BJ (cell line): ENCODE measurements around the gene TAS1R3. TPM values are rescaled to one million over a fixed set of nuclear protein-coding genes. Genes with fewer than 3 reads are reported as not detected.

ENCODE experiments used
- CTCF ChIA-PET: fragments of 350-600 bp; formaldehyde crosslinking; extraction: SDS; loops from one replicate; lab custom pipeline; 2021; ENCODE audit warnings: antibody characterized with exemption, inconsistent platforms; lab: Yijun Ruan, JAX
- POLR2A ChIA-PET: fragments of 300-600 bp; sonication (Branson Sonifier 250); formaldehyde crosslinking; extraction: SDS; loops from one replicate; lab custom pipeline; 2021; ENCODE audit warnings: antibody characterized with exemption; lab: Charles Lee
- DNase-seq: peaks from one replicate; pipeline ENCODE4 v3.0.0-alpha.2; 2011; ENCODE audit warnings: low read depth
- H3K27me3 ChIP-seq: 2 replicates; pipeline ENCODE4 v1.6.0; 2011; ENCODE audit warnings: low read length; ENCODE audit not compliant: control insufficient read depth, insufficient read depth
- H3K36me3 ChIP-seq: 2 replicates; pipeline ENCODE4 v1.5.1; 2011; ENCODE audit warnings: low read length; ENCODE audit not compliant: control insufficient read depth, insufficient read depth
- H3K4me3 ChIP-seq: 2 replicates; pipeline ENCODE4 v1.5.1; 2011; ENCODE audit warnings: low read depth, mild to moderate bottlenecking, control low read depth, low read length
- CTCF ChIP-seq: IDR thresholded peaks from 2 replicates; pipeline ENCODE4 v1.5.1; 2011; ENCODE audit warnings: low read depth, mild to moderate bottlenecking, control low read depth, inconsistent platforms, low read length, moderate library complexity; ENCODE audit not compliant: insufficient read depth
- polyA plus RNA-seq: library from polyadenylated mRNA; depleted of rRNA; stranded (reverse); fragments of >200 nt; gene quantifications from 2 replicates; pipeline ENCODE4 v1.2.3, GENCODE V29; 2011

The TAS1R3 gene
- polyA plus RNA-seq, 1 experiment, result 0.11 TPM

- no peaks in the 10 kb centered on the region for H3K27me3 ChIP-seq
- TF ChIP-seq CTCF, result no peak
- peaks cover 16% of the 10 kb centered on the region for H3K36me3 ChIP-seq
- ChIA-PET POLR2A (no interaction called here), CTCF (interaction anchor here (0.6 kb wide), 1 partner anchor 332 kb away, joined by 3 read pairs; no protein-coding TSS in a partner anchor)
- no peak for DNase-seq
- peak overlapping the region; percentile 88 for H3K4me3 ChIP-seq
Observed at GRCh38 chr1:1307261-1307922, 23.7 kb upstream of the TAS1R3 start.

- ChIA-PET POLR2A (no interaction called here), CTCF (no interaction called here)
- no peak for TF ChIP-seq CTCF
- DNase-seq, result peak; percentile 53
- peaks cover 23% of the 10 kb centered on the region for H3K36me3 ChIP-seq
- no peaks in the 10 kb centered on the region for H3K27me3 ChIP-seq
- H3K4me3 ChIP-seq, result peak within 1 kb of the TSS; percentile 88
Observed at GRCh38 chr1:1307923-1308755, 22.9 kb upstream of the TAS1R3 start, which contains the start of the genes ACAP3 and PUSL1. ACAP3 (minus strand) TSS chr1:1307930; CDS start chr1:1307815, 115 bp downstream. PUSL1 (plus strand) TSS chr1:1308597; CDS start chr1:1308644, 47 bp downstream.

GRCh38 chr1:1308756-1309250 is 22.3 kb upstream of the TAS1R3 start:
- no peak for TF ChIP-seq CTCF
- Histone ChIP-seq H3K27me3 (no peaks in the 10 kb centered on the region), H3K36me3 (peaks cover 27% of the 10 kb centered on the region), H3K4me3 (peak overlapping the region; percentile 88)
- DNase-seq, result no peak
- ChIA-PET POLR2A (interaction anchor here (0.6 kb wide), 1 partner anchor 53 kb away, joined by 3 read pairs; no protein-coding TSS in a partner anchor), CTCF (interaction anchor here (0.9 to 1.1 kb wide), 2 partner anchors 64 to 186 kb away, joined by 3 read pairs; no protein-coding TSS in a partner anchor)

- ChIA-PET POLR2A (interaction anchor here (0.6 kb wide), 2 partner anchors 48 to 53 kb away, joined by 3 read pairs; no protein-coding TSS in a partner anchor), CTCF (interaction anchor here (0.6 to 1.1 kb wide), 3 partner anchors 62 to 187 kb away, joined by 3 read pairs; no protein-coding TSS in a partner anchor)
- Histone ChIP-seq H3K27me3 (no peaks in the 10 kb centered on the region), H3K4me3 (peak overlapping the region; percentile 88), H3K36me3 (peaks cover 33% of the 10 kb centered on the region)
- no peak for TF ChIP-seq CTCF
- no peak for DNase-seq
Observed at GRCh38 chr1:1309251-1310108, 21.6 kb upstream of the TAS1R3 start.
